ENCODE results near the gene ALLC. TPM values are rescaled to one million over a fixed set of nuclear protein-coding genes. Genes with fewer than 3 reads are reported as not detected.

ALLC gene
- polyA plus RNA-seq, 1 experiment, result not detected

GRCh38 chr2:3683748-3684454, 25.9 kb downstream of the ALLC start:
- Histone ChIP-seq H3K27ac (ENCODE audit: low read depth, low read length) (no peak overlapping the region), H3K4me3 (ENCODE audit: low read depth, low read length) (no peak overlapping the region), H3K9me3 (ENCODE audit: control insufficient read depth, insufficient read depth, low read length) (no peaks in the 10 kb centered on the region), H3K27me3 (ENCODE audit: control insufficient read depth, insufficient read depth, low read length) (peaks cover 4% of the 10 kb centered on the region)
- TF ChIP-seq, protein P1, sequence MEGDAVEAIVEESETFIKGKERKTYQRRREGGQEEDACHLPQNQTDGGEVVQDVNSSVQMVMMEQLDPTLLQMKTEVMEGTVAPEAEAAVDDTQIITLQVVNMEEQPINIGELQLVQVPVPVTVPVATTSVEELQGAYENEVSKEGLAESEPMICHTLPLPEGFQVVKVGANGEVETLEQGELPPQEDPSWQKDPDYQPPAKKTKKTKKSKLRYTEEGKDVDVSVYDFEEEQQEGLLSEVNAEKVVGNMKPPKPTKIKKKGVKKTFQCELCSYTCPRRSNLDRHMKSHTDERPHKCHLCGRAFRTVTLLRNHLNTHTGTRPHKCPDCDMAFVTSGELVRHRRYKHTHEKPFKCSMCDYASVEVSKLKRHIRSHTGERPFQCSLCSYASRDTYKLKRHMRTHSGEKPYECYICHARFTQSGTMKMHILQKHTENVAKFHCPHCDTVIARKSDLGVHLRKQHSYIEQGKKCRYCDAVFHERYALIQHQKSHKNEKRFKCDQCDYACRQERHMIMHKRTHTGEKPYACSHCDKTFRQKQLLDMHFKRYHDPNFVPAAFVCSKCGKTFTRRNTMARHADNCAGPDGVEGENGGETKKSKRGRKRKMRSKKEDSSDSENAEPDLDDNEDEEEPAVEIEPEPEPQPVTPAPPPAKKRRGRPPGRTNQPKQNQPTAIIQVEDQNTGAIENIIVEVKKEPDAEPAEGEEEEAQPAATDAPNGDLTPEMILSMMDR (IDR thresholded peaks at IDR 0.05; ENCODE audit: low read depth, low read length), result no peak
- ChIA-PET POLR2A (no interaction called here), CTCF (no interaction called here)
- peak; percentile 46 for DNase-seq (ENCODE audit: low read depth, low spot score)

GRCh38 chr2:3689998-3690748, 32.2 kb downstream of the ALLC start:
- TF ChIP-seq, protein P1 (IDR thresholded peaks at IDR 0.05; ENCODE audit: low read depth, low read length), result no peak

GRCh38 chr2:3692375-3692774, 34.4 kb downstream of the ALLC start:
- POLR2A ChIA-PET, result no interaction called here
- no peaks in the 10 kb centered on the region for H3K9me3 ChIP-seq (ENCODE audit: control insufficient read depth, insufficient read depth, low read length)
- TF ChIP-seq, protein P1 (IDR thresholded peaks at IDR 0.05; ENCODE audit: low read depth, low read length), result peak; percentile 59
- peaks cover 6% of the 10 kb centered on the region for H3K27me3 ChIP-seq (ENCODE audit: control insufficient read depth, insufficient read depth, low read length)
- no peak for DNase-seq (ENCODE audit: low read depth, low spot score)
- CTCF ChIA-PET, result interaction anchor here (0.9 to 4.2 kb wide), 9 partner anchors 12 to 1674 kb away, joined by 3 to 30 read pairs (median 4); no protein-coding TSS in a partner anchor
- no peak overlapping the region for H3K27ac ChIP-seq (ENCODE audit: low read depth, low read length)
- no peak overlapping the region for H3K4me3 ChIP-seq (ENCODE audit: low read depth, low read length)

More at GRCh38 chr2:3689998-3690748, 32.2 kb downstream of the ALLC start:
- no peak for DNase-seq (ENCODE audit: low read depth, low spot score)
- peaks cover 2% of the 10 kb centered on the region for H3K27me3 ChIP-seq (ENCODE audit: control insufficient read depth, insufficient read depth, low read length)
- POLR2A ChIA-PET, result no interaction called here
- H3K27ac ChIP-seq (ENCODE audit: low read depth, low read length), result no peak overlapping the region
- H3K9me3 ChIP-seq (ENCODE audit: control insufficient read depth, insufficient read depth, low read length), result no peaks in the 10 kb centered on the region
- CTCF ChIA-PET, result interaction anchor here (3.3 to 4.2 kb wide), 2 partner anchors 38 to 90 kb away, joined by 18 to 30 read pairs; no protein-coding TSS in a partner anchor
- no peak overlapping the region for H3K4me3 ChIP-seq (ENCODE audit: low read depth, low read length)

GRCh38 chr2:3696545-3696944, 38.5 kb downstream of the ALLC start:
- TF ChIP-seq, protein P1 (IDR thresholded peaks at IDR 0.05; ENCODE audit: low read depth, low read length), result no peak
- Histone ChIP-seq H3K9me3 (ENCODE audit: control insufficient read depth, insufficient read depth, low read length) (no peaks in the 10 kb centered on the region), H3K27me3 (ENCODE audit: control insufficient read depth, insufficient read depth, low read length) (peaks cover 8% of the 10 kb centered on the region), H3K4me3 (ENCODE audit: low read depth, low read length) (no peak overlapping the region), H3K27ac (ENCODE audit: low read depth, low read length) (no peak overlapping the region)
- CTCF ChIA-PET, result no interaction called here
- POLR2A ChIA-PET, result no interaction called here
- no peak for DNase-seq (ENCODE audit: low read depth, low spot score)

DNA sequence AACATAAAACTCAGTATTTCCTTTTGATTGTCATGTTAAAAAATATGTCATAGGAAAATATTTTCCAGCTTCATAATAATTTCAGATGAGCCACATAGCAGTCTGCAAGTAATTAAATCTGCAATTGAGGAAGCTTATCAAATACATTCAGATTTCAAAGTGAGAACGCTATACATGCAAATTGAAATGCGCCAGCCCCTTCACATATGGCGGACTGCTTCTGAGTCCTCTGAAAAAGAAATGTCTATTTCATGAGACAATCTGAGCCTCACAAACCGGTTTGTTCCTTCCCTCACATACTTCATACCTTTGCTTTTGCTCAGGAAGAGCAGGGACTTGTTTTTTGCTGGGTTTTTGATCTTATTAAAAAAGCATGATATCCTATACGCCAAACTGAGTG, 43.1 kb downstream of the ALLC start:
- Histone ChIP-seq H3K27ac (ENCODE audit: low read depth, low read length) (no peak overlapping the region), H3K4me3 (ENCODE audit: low read depth, low read length) (no peak overlapping the region), H3K27me3 (ENCODE audit: control insufficient read depth, insufficient read depth, low read length) (peaks cover 21% of the 10 kb centered on the region), H3K9me3 (ENCODE audit: control insufficient read depth, insufficient read depth, low read length) (no peaks in the 10 kb centered on the region; the same call in 1 of the 2 replicates)
- DNase-seq (ENCODE audit: low read depth, low spot score), result no peak
- TF ChIP-seq, protein P1 (IDR thresholded peaks at IDR 0.05; ENCODE audit: low read depth, low read length), result no peak
- ChIA-PET CTCF (no interaction called here), POLR2A (no interaction called here)

All from AG04450 (cell line).